Mesothelial cell of epicardium (in vitro differentiated cells): ENCODE data around the gene DLGAP1. TPM values are rescaled to one million over a fixed set of nuclear protein-coding genes. Genes with fewer than 3 reads are reported as not detected.
A peak's percentile ranks its signal among the peaks of the same experiment; 100 is the strongest.

Experiments used
- DNase-seq, 2 experiments: peaks; one replicate each; pipeline ENCODE4 v3.0.0; 2021; ENCODE audit warnings: low spot score in 2 of 2; ENCODE audit not compliant: unreplicated experiment in 2 of 2
- H3K27ac Mint-ChIP-seq: 2 replicates; pipeline ENCODE4 v1.8.0; 2021; ENCODE audit warnings: mixed read lengths
- H3K27me3 Mint-ChIP-seq: 2 replicates; pipeline ENCODE4 v1.8.0; 2021; ENCODE audit warnings: low read depth, mixed read lengths
- H3K36me3 Mint-ChIP-seq: 2 replicates; pipeline ENCODE4 v1.8.0; 2021; ENCODE audit warnings: mixed read lengths
- H3K4me1 Mint-ChIP-seq: 2 replicates; pipeline ENCODE4 v1.8.0; 2021; ENCODE audit warnings: mixed read lengths
- H3K4me3 Mint-ChIP-seq: 2 replicates; pipeline ENCODE4 v1.8.0; 2021; ENCODE audit warnings: mild to moderate bottlenecking, moderate library complexity, mixed read lengths
- H3K9me3 Mint-ChIP-seq: 2 replicates; pipeline ENCODE4 v1.8.0; 2021; ENCODE audit warnings: mixed read lengths
- total RNA-seq: library from RNA; stranded (reverse); gene quantifications from 3 replicates; pipeline ENCODE4 v1.2.1, GENCODE V29; 2021
- TF ChIP-seq, protein P1 (sequence below): fragments of 200-600 bp; sonication (generic); IDR thresholded peaks from one replicate; pipeline ENCODE4 v1.5.0; 2021; ENCODE audit warnings: antibody characterized with exemption; ENCODE audit not compliant: unreplicated experiment

The DLGAP1 gene
- total RNA-seq, 1 donor from 2014 or later = 4.6 TPM

- H3K4me3 Mint-ChIP-seq = no peak overlapping the region
- no peak for DNase-seq
- peaks cover 4% of the 10 kb centered on the region for H3K9me3 Mint-ChIP-seq
- H3K4me1 Mint-ChIP-seq = peaks cover 20% of the 10 kb centered on the region
- TF ChIP-seq, protein P1, sequence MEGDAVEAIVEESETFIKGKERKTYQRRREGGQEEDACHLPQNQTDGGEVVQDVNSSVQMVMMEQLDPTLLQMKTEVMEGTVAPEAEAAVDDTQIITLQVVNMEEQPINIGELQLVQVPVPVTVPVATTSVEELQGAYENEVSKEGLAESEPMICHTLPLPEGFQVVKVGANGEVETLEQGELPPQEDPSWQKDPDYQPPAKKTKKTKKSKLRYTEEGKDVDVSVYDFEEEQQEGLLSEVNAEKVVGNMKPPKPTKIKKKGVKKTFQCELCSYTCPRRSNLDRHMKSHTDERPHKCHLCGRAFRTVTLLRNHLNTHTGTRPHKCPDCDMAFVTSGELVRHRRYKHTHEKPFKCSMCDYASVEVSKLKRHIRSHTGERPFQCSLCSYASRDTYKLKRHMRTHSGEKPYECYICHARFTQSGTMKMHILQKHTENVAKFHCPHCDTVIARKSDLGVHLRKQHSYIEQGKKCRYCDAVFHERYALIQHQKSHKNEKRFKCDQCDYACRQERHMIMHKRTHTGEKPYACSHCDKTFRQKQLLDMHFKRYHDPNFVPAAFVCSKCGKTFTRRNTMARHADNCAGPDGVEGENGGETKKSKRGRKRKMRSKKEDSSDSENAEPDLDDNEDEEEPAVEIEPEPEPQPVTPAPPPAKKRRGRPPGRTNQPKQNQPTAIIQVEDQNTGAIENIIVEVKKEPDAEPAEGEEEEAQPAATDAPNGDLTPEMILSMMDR = no peak
- H3K27ac Mint-ChIP-seq = peak overlapping the region; percentile 2
- H3K27me3 Mint-ChIP-seq = no peaks in the 10 kb centered on the region
- H3K36me3 Mint-ChIP-seq = no peaks in the 10 kb centered on the region
Measured at GRCh38 chr18:3577281-3577855, 877.7 kb downstream of the DLGAP1 start.

DNA sequence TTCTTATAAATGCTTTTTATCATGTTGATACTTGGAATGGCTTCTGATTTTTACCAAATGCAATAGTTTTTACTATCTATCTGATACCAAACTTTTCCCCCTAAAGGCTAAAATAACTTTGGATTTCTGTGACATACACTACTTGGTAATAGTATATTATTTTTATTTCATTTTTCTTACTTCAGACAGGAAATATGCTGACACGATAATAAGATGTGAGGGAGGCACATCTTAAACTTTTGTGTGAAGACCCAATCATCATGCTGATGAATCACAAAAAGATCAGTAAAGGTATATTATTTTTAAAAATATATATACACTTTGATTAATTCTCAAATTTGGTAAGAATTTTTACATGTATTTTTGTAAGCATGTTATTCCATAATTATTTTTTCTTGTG is 882.3 kb downstream of the DLGAP1 start:
- Mint-ChIP-seq H3K36me3 (no peaks in the 10 kb centered on the region), H3K9me3 (peaks cover 4% of the 10 kb centered on the region), H3K27me3 (no peaks in the 10 kb centered on the region), H3K4me1 (no peaks in the 10 kb centered on the region), H3K27ac (no peak overlapping the region), H3K4me3 (no peak overlapping the region)
- DNase-seq = no peak
- TF ChIP-seq, protein P1 = no peak

DNA sequence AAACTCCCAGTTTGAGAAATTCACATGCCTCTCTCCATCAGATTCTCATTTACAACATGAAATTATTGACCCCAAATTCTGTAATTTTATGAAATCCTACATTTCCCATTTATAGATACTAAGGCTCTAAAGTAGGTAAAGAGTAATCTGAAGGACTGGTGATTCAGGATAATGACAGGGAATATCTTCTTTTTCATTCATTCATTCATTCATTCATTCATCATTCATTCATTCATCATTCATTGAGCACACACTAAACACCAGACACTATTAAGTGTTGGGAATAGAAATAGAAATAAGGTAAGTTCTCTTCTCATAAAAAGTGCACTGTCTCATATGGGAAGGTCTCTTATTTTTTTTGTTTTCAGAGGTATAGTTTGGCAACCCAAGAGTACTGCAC is 888.3 kb downstream of the DLGAP1 start:
- Mint-ChIP-seq H3K4me3 (no peak overlapping the region), H3K27ac (no peak overlapping the region), H3K36me3 (peaks cover 10% of the 10 kb centered on the region), H3K4me1 (peaks cover 2% of the 10 kb centered on the region), H3K9me3 (peaks cover 21% of the 10 kb centered on the region), H3K27me3 (no peaks in the 10 kb centered on the region)
- no peak for DNase-seq
- TF ChIP-seq, protein P1 = no peak

DNA sequence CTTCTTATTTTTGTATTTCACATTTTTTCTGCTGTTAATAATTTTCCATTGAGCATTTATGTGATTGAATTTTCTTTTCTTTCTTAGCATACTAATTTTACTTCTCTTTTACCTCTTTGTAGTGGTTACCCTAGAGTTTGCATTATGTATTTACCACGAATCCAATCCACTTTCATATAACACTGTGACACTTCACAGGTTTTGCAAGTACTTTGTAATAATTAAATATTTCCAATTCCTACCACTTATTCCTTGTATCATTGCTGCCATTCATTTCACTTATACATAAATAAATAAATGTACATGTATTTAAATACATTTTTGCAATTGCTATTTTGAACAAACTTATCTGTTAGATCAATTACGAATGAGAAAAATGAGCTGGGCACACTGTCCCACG is 894.4 kb downstream of the DLGAP1 start:
- H3K36me3 Mint-ChIP-seq = peaks cover 10% of the 10 kb centered on the region
- H3K27me3 Mint-ChIP-seq = no peaks in the 10 kb centered on the region
- no peaks in the 10 kb centered on the region for H3K4me1 Mint-ChIP-seq
- TF ChIP-seq, protein P1 = no peak
- H3K9me3 Mint-ChIP-seq = peaks cover 20% of the 10 kb centered on the region
- no peak overlapping the region for H3K4me3 Mint-ChIP-seq
- no peak overlapping the region for H3K27ac Mint-ChIP-seq
- DNase-seq = no peak

- no peak for DNase-seq
- H3K4me3 Mint-ChIP-seq = no peak overlapping the region
- H3K4me1 Mint-ChIP-seq = peaks cover 18% of the 10 kb centered on the region
- no peaks in the 10 kb centered on the region for H3K27me3 Mint-ChIP-seq
- no peaks in the 10 kb centered on the region for H3K36me3 Mint-ChIP-seq
- TF ChIP-seq, protein P1 = no peak
- H3K9me3 Mint-ChIP-seq = peaks cover 4% of the 10 kb centered on the region
- peak overlapping the region; percentile 13 for H3K27ac Mint-ChIP-seq
Measured at GRCh38 chr18:3554811-3555427, 900.2 kb downstream of the DLGAP1 start.
